Loucy (cell line): ENCODE results near the gene NDST1.

Experiments
- EZH2phosphoT487 ChIP-seq: fragments of 200-600 bp; IDR thresholded peaks from 2 replicates; pipeline ENCODE4 v1.6.1; 2018; ENCODE audit warnings: antibody characterized with exemption, mild to moderate bottlenecking, moderate library complexity, borderline replicate concordance
- TF ChIP-seq, protein P1 (sequence below): fragments of 200-600 bp; sonication (generic); conservative IDR thresholded peaks from 2 replicates; pipeline ENCODE4 v1.5.1; 2014; ENCODE audit warnings: mild to moderate bottlenecking, antibody characterized with exemption, low read length

GRCh38 chr5:150525163-150525562 lies 17.2 kb downstream of the NDST1 start:
- TF ChIP-seq, protein P1, sequence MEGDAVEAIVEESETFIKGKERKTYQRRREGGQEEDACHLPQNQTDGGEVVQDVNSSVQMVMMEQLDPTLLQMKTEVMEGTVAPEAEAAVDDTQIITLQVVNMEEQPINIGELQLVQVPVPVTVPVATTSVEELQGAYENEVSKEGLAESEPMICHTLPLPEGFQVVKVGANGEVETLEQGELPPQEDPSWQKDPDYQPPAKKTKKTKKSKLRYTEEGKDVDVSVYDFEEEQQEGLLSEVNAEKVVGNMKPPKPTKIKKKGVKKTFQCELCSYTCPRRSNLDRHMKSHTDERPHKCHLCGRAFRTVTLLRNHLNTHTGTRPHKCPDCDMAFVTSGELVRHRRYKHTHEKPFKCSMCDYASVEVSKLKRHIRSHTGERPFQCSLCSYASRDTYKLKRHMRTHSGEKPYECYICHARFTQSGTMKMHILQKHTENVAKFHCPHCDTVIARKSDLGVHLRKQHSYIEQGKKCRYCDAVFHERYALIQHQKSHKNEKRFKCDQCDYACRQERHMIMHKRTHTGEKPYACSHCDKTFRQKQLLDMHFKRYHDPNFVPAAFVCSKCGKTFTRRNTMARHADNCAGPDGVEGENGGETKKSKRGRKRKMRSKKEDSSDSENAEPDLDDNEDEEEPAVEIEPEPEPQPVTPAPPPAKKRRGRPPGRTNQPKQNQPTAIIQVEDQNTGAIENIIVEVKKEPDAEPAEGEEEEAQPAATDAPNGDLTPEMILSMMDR = no peak
- no peak for TF ChIP-seq EZH2phosphoT487
